Fibroblast of upper back skin (primary cell): ENCODE measurements around the gene LRRC1.

ENCODE experiments used
- DNase-seq: peaks from one replicate; pipeline ENCODE4 v3.0.0-alpha.2; 2013

Gene LRRC1

GRCh38 chr6:53851561-53851960 lies 56.8 kb downstream of the LRRC1 start:
- no peak for DNase-seq

- DNase-seq, result no peak
These were observed 58.0 kb downstream of the LRRC1 start for GRCh38 chr6:53852805-53853204.

- DNase-seq, result no peak
These were observed 60.2 kb downstream of the LRRC1 start for GRCh38 chr6:53854843-53855567.

- DNase-seq, result no peak
These were observed 61.1 kb downstream of the LRRC1 start for GRCh38 chr6:53855940-53856339.

GRCh38 chr6:53857318-53858094 lies 62.7 kb downstream of the LRRC1 start:
- DNase-seq, result no peak

- no peak for DNase-seq
These were observed 63.4 kb downstream of the LRRC1 start for GRCh38 chr6:53858196-53858595.

- no peak for DNase-seq
These were observed 64.1 kb downstream of the LRRC1 start for GRCh38 chr6:53858913-53859312.

- no peak for DNase-seq
These were observed 65.7 kb downstream of the LRRC1 start for GRCh38 chr6:53860511-53860910.

- no peak for DNase-seq
These were observed 66.7 kb downstream of the LRRC1 start for GRCh38 chr6:53861518-53861917.

GRCh38 chr6:53862662-53863462 lies 68.1 kb downstream of the LRRC1 start:
- DNase-seq, result peak; percentile 89

- no peak for DNase-seq
These were observed 70.0 kb downstream of the LRRC1 start for GRCh38 chr6:53864781-53865180.

GRCh38 chr6:53866226-53866625 lies 71.4 kb downstream of the LRRC1 start:
- peak; percentile 17 for DNase-seq

GRCh38 chr6:53868626-53869025 lies 73.8 kb downstream of the LRRC1 start:
- DNase-seq, result no peak

- DNase-seq, result no peak
These were observed 75.2 kb downstream of the LRRC1 start for GRCh38 chr6:53869964-53870363.

GRCh38 chr6:53873922-53874321 lies 79.1 kb downstream of the LRRC1 start:
- DNase-seq, result no peak

GRCh38 chr6:53874964-53875363 lies 80.2 kb downstream of the LRRC1 start:
- no peak for DNase-seq

- no peak for DNase-seq
These were observed 82.3 kb downstream of the LRRC1 start for GRCh38 chr6:53877151-53877550.

GRCh38 chr6:53878808-53879207 lies 84.0 kb downstream of the LRRC1 start:
- no peak for DNase-seq

- DNase-seq, result no peak
These were observed 84.8 kb downstream of the LRRC1 start for GRCh38 chr6:53879608-53880007.

- DNase-seq, result no peak
These were observed 92.5 kb downstream of the LRRC1 start for GRCh38 chr6:53887316-53887715.

GRCh38 chr6:53888931-53889330 lies 94.1 kb downstream of the LRRC1 start:
- DNase-seq, result peak; percentile 41

GRCh38 chr6:53889365-53889764 lies 94.6 kb downstream of the LRRC1 start:
- DNase-seq, result no peak

- DNase-seq, result no peak
These were observed 97.9 kb downstream of the LRRC1 start for GRCh38 chr6:53892707-53893106.

GRCh38 chr6:53894091-53894490 lies 99.3 kb downstream of the LRRC1 start:
- DNase-seq, result peak; percentile 36
